ENCODE results near the gene RBBP8NL.

- TF ChIP-seq CTCF (IDR thresholded peaks at IDR 0.05) (no peak), POLR2AphosphoS2 (conservative IDR thresholded peaks at IDR 0.05; ENCODE audit: low read length) (no peak), REST (IDR thresholded peaks at IDR 0.05) (no peak), EHMT2 (IDR thresholded peaks at IDR 0.05; ENCODE audit: low read depth) (no peak)
Measured at GRCh38 chr20:62378215-62378614, 49.1 kb downstream of the RBBP8NL start.
